GM23248 (cell line): Measurements from ENCODE around the gene GDPD3. TPM values are rescaled to one million over a fixed set of nuclear protein-coding genes. Genes with fewer than 3 reads are reported as not detected.
"Not testable (repeated sequence)": the region's sequence is repeated elsewhere in the genome, so short reads cannot be mapped to it uniquely, and the experiment has no call there.

Source experiments
- DNase-seq: peaks from one replicate; pipeline ENCODE4 v3.0.0-alpha.2; 2015
- H2AFZ ChIP-seq: fragments of 200-600 bp; sonication (generic); 2 replicates; pipeline ENCODE4 v1.6.1; 2016; ENCODE audit warnings: antibody characterized with exemption
- H3F3A ChIP-seq: fragments of 200-600 bp; sonication (generic); 2 replicates; pipeline ENCODE4 v1.6.1; 2016; ENCODE audit warnings: mild to moderate bottlenecking, antibody characterized with exemption, mixed run types; ENCODE audit not compliant: insufficient read depth
- H3K27ac ChIP-seq: fragments of 200-600 bp; sonication (generic); 2 replicates; pipeline ENCODE4 v1.5.1; 2016; ENCODE audit warnings: mild to moderate bottlenecking
- H3K27me3 ChIP-seq: fragments of 200-600 bp; sonication (generic); replicated peaks from 2 replicates; pipeline ENCODE4 v1.6.1; 2016; ENCODE audit warnings: mild to moderate bottlenecking; ENCODE audit not compliant: insufficient read depth
- H3K36me3 ChIP-seq: fragments of 200-600 bp; sonication (generic); 2 replicates; pipeline ENCODE4 v1.6.1; 2016; ENCODE audit warnings: low read depth, mild to moderate bottlenecking
- H3K4me1 ChIP-seq: fragments of 200-600 bp; sonication (generic); 2 replicates; pipeline ENCODE4 v1.6.1; 2016; ENCODE audit warnings: mild to moderate bottlenecking; ENCODE audit not compliant: insufficient read depth
- H3K4me2 ChIP-seq: fragments of 200-600 bp; sonication (generic); one replicate; pipeline ENCODE4 v1.6.1; 2016; ENCODE audit warnings: mild to moderate bottlenecking; ENCODE audit not compliant: unreplicated experiment
- H3K4me3 ChIP-seq: fragments of 200-600 bp; sonication (generic); 2 replicates; pipeline ENCODE4 v1.5.1; 2016; ENCODE audit warnings: mild to moderate bottlenecking
- H3K79me2 ChIP-seq: fragments of 200-600 bp; sonication (generic); 2 replicates; pipeline ENCODE4 v1.6.1; 2016; ENCODE audit warnings: mild to moderate bottlenecking; ENCODE audit not compliant: insufficient read depth
- H3K9ac ChIP-seq: fragments of 200-600 bp; sonication (generic); 2 replicates; pipeline ENCODE4 v1.6.1; 2016; ENCODE audit warnings: mild to moderate bottlenecking
- H3K9me2 ChIP-seq: fragments of 200-600 bp; sonication (generic); 2 replicates; pipeline ENCODE4 v1.6.1; 2016; ENCODE audit warnings: mixed run types, mild to moderate bottlenecking, moderate library complexity; ENCODE audit not compliant: insufficient read depth
- H3K9me3 ChIP-seq: fragments of 200-600 bp; sonication (generic); one replicate; pipeline ENCODE4 v1.6.1; 2017; ENCODE audit warnings: low read depth
- H4K20me1 ChIP-seq: fragments of 200-600 bp; sonication (generic); 2 replicates; pipeline ENCODE4 v1.6.0; 2016; ENCODE audit not compliant: insufficient read depth
- EZH2 ChIP-seq: fragments of 200-600 bp; sonication (generic); IDR thresholded peaks from 2 replicates; pipeline ENCODE4 v1.6.1; 2018; ENCODE audit warnings: antibody characterized with exemption, mild to moderate bottlenecking; ENCODE audit not compliant: insufficient read depth, poor library complexity, severe bottlenecking
- EZH2phosphoT487 ChIP-seq: fragments of 200-600 bp; sonication (generic); IDR thresholded peaks from 2 replicates; pipeline ENCODE4 v1.6.1; 2018; ENCODE audit warnings: antibody characterized with exemption, moderate library complexity, mild to moderate bottlenecking, low read depth; ENCODE audit not compliant: insufficient read depth
- WGBS, 2 experiments: methylation state at CpG; one replicate each; pipeline ENCODE4 v1.1.6; 2015 to 2017; ENCODE audit warnings: low lambda C conversion rate in 2 of 2, low coverage in 1 of 2; ENCODE audit errors: missing lambda C conversion rate in 2 of 2; 5-methylcytosine and 5-hydroxymethylcytosine counted together
- in situ Hi-C: fragments of 300-500 bp; cut with MboI; formaldehyde crosslinking; loops from 2 replicates; pipeline ENCODE4 v1.15.0; 2020
- polyA plus RNA-seq: library from polyadenylated mRNA; unstranded; fragments of >200 nt; fragmentation: Nextera tagmentation; extraction: Ambion mirVana; gene quantifications from 2 replicates; pipeline ENCODE4 v1.2.1, GENCODE V29; 2016
- total RNA-seq: library from RNA; depleted of rRNA; stranded (reverse); fragments of >200 nt; shearing (Covaris generic); gene quantifications from 2 replicates; pipeline ENCODE4 v1.2.3, GENCODE V29; 2014

The GDPD3 gene
- total and polyA plus RNA-seq, 2 experiments from 2014 or later: 0.22 to 1.2 TPM

DNA sequence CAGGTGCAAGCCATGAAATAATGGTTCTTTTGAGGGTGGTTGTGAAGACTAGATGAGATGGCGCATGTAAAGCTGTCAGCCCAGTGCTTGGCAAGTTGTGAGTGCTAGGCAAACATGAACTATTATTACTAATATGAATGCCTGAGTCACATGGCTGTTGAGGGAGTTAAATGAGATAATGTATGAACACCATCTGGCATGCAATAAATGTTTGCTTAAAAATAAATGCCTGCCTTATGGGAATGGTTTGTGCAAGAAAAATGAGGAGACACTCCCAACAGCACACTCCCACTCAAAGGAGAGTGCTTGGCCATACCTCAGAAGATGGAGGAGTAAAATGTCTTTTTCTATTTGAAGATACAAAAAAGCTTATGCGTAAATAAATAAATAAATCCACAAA, 6.1 kb upstream of the GDPD3 start:
- in situ Hi-C loops: loop anchor here (25.0 kb wide), 1 partner anchor 293 kb away; the partner anchor contains the start of gene ZNF771
- Histone ChIP-seq H3K27ac (no peak overlapping the region), H3K27me3 (no peaks in the 10 kb centered on the region), H3K9ac (no peak overlapping the region), H3K4me1 (peaks cover 9% of the 10 kb centered on the region), H4K20me1 (no peaks in the 10 kb centered on the region), H3K9me3 (no peaks in the 10 kb centered on the region), H3K4me3 (no peak overlapping the region), H3K79me2 (no peaks in the 10 kb centered on the region), H3K4me2 (no peak overlapping the region), H2AFZ (no peak overlapping the region), H3K9me2 (no peaks in the 10 kb centered on the region), H3F3A (peaks cover 8% of the 10 kb centered on the region; the same call in 1 of the 2 replicates), H3K36me3 (peaks cover 10% of the 10 kb centered on the region)
- DNase-seq: peak; percentile 34
- WGBS, 2 experiments: 75 to 79% methylated on average over 2 of the region's 2 CpGs
- no peak for TF ChIP-seq EZH2phosphoT487
- no peak for TF ChIP-seq EZH2

DNA sequence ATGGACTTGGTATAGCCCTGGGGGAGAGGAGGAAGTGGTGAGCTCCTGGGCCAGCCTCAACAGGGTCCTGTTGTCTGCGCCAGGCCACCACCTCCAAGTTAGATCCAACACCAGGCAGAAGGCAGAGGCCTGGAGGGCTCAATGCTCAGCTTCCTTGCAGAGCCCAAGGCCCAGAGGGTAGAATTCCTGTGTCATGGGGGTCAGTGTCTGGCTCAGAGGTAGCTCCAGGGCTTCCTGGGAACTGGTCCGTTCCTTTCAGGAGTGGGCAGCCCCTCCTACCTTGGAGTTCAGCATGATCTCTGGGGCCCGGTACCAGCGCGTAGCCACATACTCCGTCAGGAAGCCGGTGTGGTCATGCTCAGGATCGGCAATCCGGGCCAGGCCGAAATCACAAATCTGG, 4.4 kb upstream of the GDPD3 start:
- Histone ChIP-seq H3K27me3 (no peaks in the 10 kb centered on the region), H2AFZ (no peak overlapping the region), H3K9me3 (no peaks in the 10 kb centered on the region), H3K4me3 (no peak overlapping the region), H3K9ac (no peak overlapping the region), H3K4me2 (no peak overlapping the region), H3K79me2 (no peaks in the 10 kb centered on the region), H3K4me1 (peaks cover 9% of the 10 kb centered on the region), H3K36me3 (peaks cover 10% of the 10 kb centered on the region), H4K20me1 (no peaks in the 10 kb centered on the region), H3K27ac (no peak overlapping the region), H3F3A (no peaks in the 10 kb centered on the region), H3K9me2 (no peaks in the 10 kb centered on the region)
- TF ChIP-seq EZH2: no peak
- TF ChIP-seq EZH2phosphoT487: no peak
- 94 to 100% methylated on average over 9 to 10 of the region's 10 CpGs for WGBS, 2 experiments
- in situ Hi-C loops: loop anchor here (25.0 kb wide), 1 partner anchor 295 kb away; the partner anchor contains the start of gene ZNF771
- no peak for DNase-seq

DNA sequence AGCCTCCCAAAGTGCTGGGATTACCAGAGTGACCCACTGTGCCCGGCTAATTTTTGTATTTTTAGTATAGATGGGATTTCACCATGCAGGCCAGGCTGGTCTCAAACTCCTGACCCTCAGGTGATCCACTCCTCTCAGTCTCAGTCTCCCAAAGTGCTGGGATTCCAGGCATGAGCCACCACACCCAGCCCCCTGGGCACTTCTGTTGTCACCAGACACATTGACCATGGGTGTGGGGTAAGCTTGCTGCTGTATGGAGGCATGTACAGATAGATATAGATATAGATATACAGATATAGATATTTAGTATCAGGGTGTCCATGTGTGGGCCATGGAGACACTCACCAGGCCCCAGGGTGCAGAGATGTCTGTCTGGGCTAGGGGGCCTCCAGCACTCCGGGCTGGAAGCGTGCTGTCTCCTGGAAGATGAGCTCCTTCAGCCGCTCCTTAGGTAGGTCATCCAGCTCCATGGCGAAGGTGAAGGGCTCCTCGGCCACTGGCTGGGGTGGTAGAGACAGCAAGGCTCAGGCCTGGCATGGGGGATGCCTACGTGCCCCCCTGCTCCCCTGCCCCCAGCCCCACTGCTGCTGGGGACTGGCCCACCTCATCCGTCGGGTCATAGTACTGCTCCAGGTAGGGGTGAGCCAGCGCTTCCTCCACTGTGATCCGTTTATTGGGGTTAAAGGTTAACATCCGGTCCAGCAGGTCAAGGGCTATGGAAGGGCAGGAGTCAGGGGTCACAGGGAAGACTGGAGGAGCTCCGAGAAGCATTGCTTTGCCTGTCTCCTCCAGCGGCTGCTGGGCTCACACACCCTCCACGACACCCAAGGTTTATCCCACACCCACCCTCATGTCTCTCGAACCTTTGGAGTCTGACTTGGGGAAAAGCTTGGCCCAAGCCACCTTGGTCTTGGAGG, 3.2 kb upstream of the GDPD3 start:
- TF ChIP-seq EZH2 (no peak), EZH2phosphoT487 (no peak)
- Histone ChIP-seq H3K4me3 (no peak overlapping the region), H3K79me2 (no peaks in the 10 kb centered on the region), H2AFZ (no peak overlapping the region), H3K9me2 (no peaks in the 10 kb centered on the region), H3K27ac (no peak overlapping the region), H3K9ac (no peak overlapping the region), H3F3A (no peaks in the 10 kb centered on the region), H3K4me1 (peaks cover 9% of the 10 kb centered on the region), H3K27me3 (no peaks in the 10 kb centered on the region), H3K9me3 (no peaks in the 10 kb centered on the region), H4K20me1 (no peaks in the 10 kb centered on the region), H3K36me3 (peaks cover 10% of the 10 kb centered on the region), H3K4me2 (no peak overlapping the region)
- in situ Hi-C loops: loop anchor here (25.0 kb wide), 1 partner anchor 296 kb away; the partner anchor contains the start of gene ZNF771
- WGBS, 2 experiments: 94% methylated on average over 13 to 16 of the region's 16 CpGs
- no peak for DNase-seq

DNA sequence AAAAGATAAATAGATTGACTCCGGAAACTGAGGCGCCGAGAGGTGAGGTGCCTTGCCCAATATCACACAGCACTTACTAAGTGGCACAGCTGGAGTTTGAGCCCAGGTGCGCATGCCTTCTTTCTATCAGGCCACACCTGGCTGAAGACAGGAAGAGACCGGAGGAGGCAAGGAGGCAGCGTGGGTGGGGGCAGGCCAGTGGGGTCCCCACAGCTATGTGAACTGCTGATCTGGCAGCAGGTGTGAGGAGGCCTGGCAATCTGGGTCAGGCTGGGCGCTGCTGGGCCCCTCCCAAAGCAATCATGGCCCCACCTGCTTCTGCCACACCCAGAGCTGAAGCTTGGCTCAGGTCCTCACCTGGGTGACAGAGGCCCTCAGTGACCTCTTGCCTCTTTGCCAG, 1.9 kb upstream of the GDPD3 start:
- Histone ChIP-seq H3K4me2 (no peak overlapping the region), H3K27ac (no peak overlapping the region), H3K4me3 (no peak overlapping the region), H3K9me2 (no peaks in the 10 kb centered on the region), H3K9me3 (no peaks in the 10 kb centered on the region), H3K79me2 (no peaks in the 10 kb centered on the region), H4K20me1 (no peaks in the 10 kb centered on the region), H3K36me3 (peaks cover 10% of the 10 kb centered on the region), H3K27me3 (no peaks in the 10 kb centered on the region), H2AFZ (no peak overlapping the region), H3K9ac (no peak overlapping the region), H3K4me1 (peaks cover 9% of the 10 kb centered on the region), H3F3A (no peaks in the 10 kb centered on the region)
- WGBS, 2 experiments: 87 to 91% methylated on average over 6 to 7 of the region's 7 CpGs
- in situ Hi-C loops: loop anchor here (25.0 kb wide), 1 partner anchor 297 kb away; the partner anchor contains the start of gene ZNF771
- no peak for DNase-seq
- TF ChIP-seq EZH2phosphoT487: no peak
- no peak for TF ChIP-seq EZH2

DNA sequence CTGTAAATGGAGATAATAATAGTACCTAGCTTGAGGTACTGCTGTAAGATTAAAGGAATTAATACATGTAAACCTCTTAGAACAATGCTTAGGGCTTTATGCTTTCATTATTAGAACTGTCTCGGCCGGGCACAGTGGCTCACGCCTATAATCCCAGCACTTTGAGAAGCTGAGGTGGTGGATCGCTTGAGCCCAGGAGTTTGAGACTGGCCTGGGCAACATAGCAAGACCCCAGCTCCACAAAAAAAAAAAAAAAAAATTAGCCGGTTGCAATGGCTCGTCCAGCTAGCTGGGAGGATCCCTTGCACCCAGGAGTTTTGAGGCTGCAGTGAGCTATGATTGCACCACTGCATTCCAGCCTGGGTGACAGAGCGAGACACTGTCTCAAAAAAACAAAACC, 1.5 kb upstream of the GDPD3 start:
- 94 to 96% methylated on average over 7 of the region's 7 CpGs for WGBS, 2 experiments
- H3K27ac ChIP-seq, H3K36me3 ChIP-seq, H3K27me3 ChIP-seq, H3K79me2 ChIP-seq, H2AFZ ChIP-seq, H3F3A ChIP-seq, H3K4me1 ChIP-seq, H3K4me3 ChIP-seq, H3K4me2 ChIP-seq, H4K20me1 ChIP-seq, H3K9me3 ChIP-seq, H3K9ac ChIP-seq, DNase-seq, H3K9me2 ChIP-seq: not testable (repeated sequence)
- in situ Hi-C loops: loop anchor here (25.0 kb wide), 1 partner anchor 297 kb away; the partner anchor contains the start of gene ZNF771
